WTC11 (cell line): ENCODE measurements around the gene WNK2. TPM values are rescaled to one million over a fixed set of nuclear protein-coding genes. Genes with fewer than 3 reads are reported as not detected.

Experiments used
- ATAC-seq: fragments of 200-7000 bp; cut with Tn5 transposase; 2 replicates; pipeline ENCODE4 v1.10.0; 2021; ENCODE audit warnings: mild to moderate bottlenecking, moderate library complexity
- CTCF ChIA-PET: fragments of 300-600 bp; sonication (Branson Sonifier 250); formaldehyde crosslinking; loops from one replicate; lab custom pipeline; 2021; ENCODE audit warnings: antibody characterized with exemption; lab: Charles Lee
- POLR2A ChIA-PET: fragments of 350-600 bp; sonication (Branson Sonifier 250); formaldehyde crosslinking; loops from one replicate; lab custom pipeline; 2021; ENCODE audit warnings: antibody characterized with exemption; lab: Charles Lee
- DNase-seq: peaks from one replicate; pipeline ENCODE4 v3.0.0; 2021; ENCODE audit warnings: low spot score
- H3K27ac Mint-ChIP-seq: 2 replicates; pipeline ENCODE4 v1.8.0; 2021; ENCODE audit warnings: mixed read lengths
- H3K27me3 Mint-ChIP-seq: 2 replicates; pipeline ENCODE4 v1.8.0; 2021; ENCODE audit warnings: low read depth, mild to moderate bottlenecking, moderate library complexity, mixed read lengths
- H3K36me3 Mint-ChIP-seq: 2 replicates; pipeline ENCODE4 v1.8.0; 2021; ENCODE audit warnings: mixed read lengths
- H3K4me1 Mint-ChIP-seq: 2 replicates; pipeline ENCODE4 v1.8.0; 2022; ENCODE audit warnings: mixed read lengths
- H3K4me3 Mint-ChIP-seq: 2 replicates; pipeline ENCODE4 v1.8.0; 2021; ENCODE audit warnings: mild to moderate bottlenecking, moderate library complexity, mixed read lengths
- H3K9me3 Mint-ChIP-seq: 2 replicates; pipeline ENCODE4 v1.8.0; 2021; ENCODE audit warnings: mixed read lengths
- E2F1 ChIP-seq: sonication (generic); formaldehyde crosslinking; IDR thresholded peaks from 2 replicates; pipeline ENCODE4 v1.8.0; 2022; ENCODE audit warnings: mild to moderate bottlenecking, missing genetic modification reagents
- EMX1 ChIP-seq: fragments of 250-450 bp; sonication (Bioruptor Pico); IDR thresholded peaks from 2 replicates; pipeline ENCODE4 v1.8.0; 2021; ENCODE audit warnings: mild to moderate bottlenecking
- ESRRA ChIP-seq: sonication (generic); formaldehyde crosslinking; IDR thresholded peaks from 2 replicates; pipeline ENCODE4 v1.8.1; 2022; ENCODE audit warnings: mild to moderate bottlenecking, missing genetic modification reagents, borderline replicate concordance
- ETV6 ChIP-seq: sonication (generic); formaldehyde crosslinking; IDR thresholded peaks from 2 replicates; pipeline ENCODE4 v1.8.1; 2022; ENCODE audit warnings: mild to moderate bottlenecking, missing genetic modification reagents
- MAX ChIP-seq: sonication (generic); formaldehyde crosslinking; IDR thresholded peaks from 2 replicates; pipeline ENCODE4 v1.8.0; 2022; ENCODE audit warnings: mild to moderate bottlenecking, missing genetic modification reagents
- MXD4 ChIP-seq: fragments of 250-450 bp; sonication (Bioruptor Pico); IDR thresholded peaks from 2 replicates; pipeline ENCODE4 v1.8.0; 2021; ENCODE audit warnings: mild to moderate bottlenecking, moderate library complexity, borderline replicate concordance
- NFE2L1 ChIP-seq: sonication (generic); formaldehyde crosslinking; IDR thresholded peaks from 2 replicates; pipeline ENCODE4 v1.8.1; 2023; ENCODE audit warnings: missing genetic modification reagents
- NR2C2 ChIP-seq: sonication (generic); formaldehyde crosslinking; IDR thresholded peaks from 2 replicates; pipeline ENCODE4 v1.8.0; 2022; ENCODE audit warnings: mild to moderate bottlenecking, missing genetic modification reagents
- SOX15 ChIP-seq: fragments of 250-450 bp; sonication (Bioruptor Pico); IDR thresholded peaks from 2 replicates; pipeline ENCODE4 v1.9.0; 2021; ENCODE audit warnings: mild to moderate bottlenecking
- SP1 ChIP-seq: sonication (generic); formaldehyde crosslinking; conservative IDR thresholded peaks from 2 replicates; pipeline ENCODE4 v1.8.1; 2022; ENCODE audit warnings: missing genetic modification reagents
- TEAD4 ChIP-seq: sonication (generic); formaldehyde crosslinking; IDR thresholded peaks from 2 replicates; pipeline ENCODE4 v1.8.0; 2022; ENCODE audit warnings: mild to moderate bottlenecking, missing genetic modification reagents
- TP53 ChIP-seq: sonication (generic); formaldehyde crosslinking; IDR thresholded peaks from 2 replicates; pipeline ENCODE4 v1.8.1; 2023; ENCODE audit warnings: mild to moderate bottlenecking, missing genetic modification reagents
- ZNF121 ChIP-seq: sonication (generic); formaldehyde crosslinking; IDR thresholded peaks from 2 replicates; pipeline ENCODE4 v1.8.0; 2023; ENCODE audit warnings: missing genetic modification reagents
- ZNF281 ChIP-seq: sonication (generic); formaldehyde crosslinking; IDR thresholded peaks from 2 replicates; pipeline ENCODE4 v1.8.0; 2023; ENCODE audit warnings: mild to moderate bottlenecking, missing genetic modification reagents
- ZNF416 ChIP-seq: fragments of 250-450 bp; sonication (Bioruptor Pico); IDR thresholded peaks from 2 replicates; pipeline ENCODE4 v1.9.0; 2021; ENCODE audit warnings: mild to moderate bottlenecking, inconsistent platforms
- ZNF671 ChIP-seq: fragments of 250-450 bp; sonication (Bioruptor Pico); IDR thresholded peaks from 2 replicates; pipeline ENCODE4 v1.8.0; 2021; ENCODE audit warnings: mild to moderate bottlenecking
- total RNA-seq: library from RNA; stranded (reverse); gene quantifications from 3 replicates; pipeline ENCODE4 v1.2.3, GENCODE V29; 2021
- TF ChIP-seq, protein P1 (sequence below): sonication (generic); formaldehyde crosslinking; IDR thresholded peaks from 2 replicates; pipeline ENCODE4 v1.8.1; 2023; ENCODE audit warnings: mild to moderate bottlenecking, missing genetic modification reagents
- TF ChIP-seq, protein P2 (sequence below): sonication (generic); formaldehyde crosslinking; conservative IDR thresholded peaks from 2 replicates; pipeline ENCODE4 v1.8.1; 2023; ENCODE audit warnings: mild to moderate bottlenecking, low read depth, missing genetic modification reagents, moderate library complexity
- TF ChIP-seq, protein P3 (sequence below): fragments of 250-450 bp; sonication (Bioruptor Pico); IDR thresholded peaks from 2 replicates; pipeline ENCODE4 v1.9.0; 2021; ENCODE audit warnings: mild to moderate bottlenecking, borderline replicate concordance
- TF ChIP-seq, protein P4 (sequence below): fragments of 200-600 bp; IDR thresholded peaks from 2 replicates; pipeline ENCODE4 v1.8.0; 2022; ENCODE audit warnings: antibody characterized with exemption

The WNK2 gene
- total RNA-seq, 1 experiment from 2014 or later: 120 TPM

- TF ChIP-seq, protein P1, sequence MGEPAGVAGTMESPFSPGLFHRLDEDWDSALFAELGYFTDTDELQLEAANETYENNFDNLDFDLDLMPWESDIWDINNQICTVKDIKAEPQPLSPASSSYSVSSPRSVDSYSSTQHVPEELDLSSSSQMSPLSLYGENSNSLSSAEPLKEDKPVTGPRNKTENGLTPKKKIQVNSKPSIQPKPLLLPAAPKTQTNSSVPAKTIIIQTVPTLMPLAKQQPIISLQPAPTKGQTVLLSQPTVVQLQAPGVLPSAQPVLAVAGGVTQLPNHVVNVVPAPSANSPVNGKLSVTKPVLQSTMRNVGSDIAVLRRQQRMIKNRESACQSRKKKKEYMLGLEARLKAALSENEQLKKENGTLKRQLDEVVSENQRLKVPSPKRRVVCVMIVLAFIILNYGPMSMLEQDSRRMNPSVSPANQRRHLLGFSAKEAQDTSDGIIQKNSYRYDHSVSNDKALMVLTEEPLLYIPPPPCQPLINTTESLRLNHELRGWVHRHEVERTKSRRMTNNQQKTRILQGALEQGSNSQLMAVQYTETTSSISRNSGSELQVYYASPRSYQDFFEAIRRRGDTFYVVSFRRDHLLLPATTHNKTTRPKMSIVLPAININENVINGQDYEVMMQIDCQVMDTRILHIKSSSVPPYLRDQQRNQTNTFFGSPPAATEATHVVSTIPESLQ: no peak
- TF ChIP-seq ESRRA (CRISPR knock-in tag) (no peak), NR2C2 (CRISPR knock-in tag) (no peak), TEAD4 (CRISPR knock-in tag) (no peak), SOX15 (no peak), MXD4 (no peak), ZNF121 (no peak), SP1 (CRISPR knock-in tag) (no peak), ZNF671 (CRISPR knock-in tag) (no peak), EMX1 (CRISPR knock-in tag) (no peak)
- TF ChIP-seq, protein P2, sequence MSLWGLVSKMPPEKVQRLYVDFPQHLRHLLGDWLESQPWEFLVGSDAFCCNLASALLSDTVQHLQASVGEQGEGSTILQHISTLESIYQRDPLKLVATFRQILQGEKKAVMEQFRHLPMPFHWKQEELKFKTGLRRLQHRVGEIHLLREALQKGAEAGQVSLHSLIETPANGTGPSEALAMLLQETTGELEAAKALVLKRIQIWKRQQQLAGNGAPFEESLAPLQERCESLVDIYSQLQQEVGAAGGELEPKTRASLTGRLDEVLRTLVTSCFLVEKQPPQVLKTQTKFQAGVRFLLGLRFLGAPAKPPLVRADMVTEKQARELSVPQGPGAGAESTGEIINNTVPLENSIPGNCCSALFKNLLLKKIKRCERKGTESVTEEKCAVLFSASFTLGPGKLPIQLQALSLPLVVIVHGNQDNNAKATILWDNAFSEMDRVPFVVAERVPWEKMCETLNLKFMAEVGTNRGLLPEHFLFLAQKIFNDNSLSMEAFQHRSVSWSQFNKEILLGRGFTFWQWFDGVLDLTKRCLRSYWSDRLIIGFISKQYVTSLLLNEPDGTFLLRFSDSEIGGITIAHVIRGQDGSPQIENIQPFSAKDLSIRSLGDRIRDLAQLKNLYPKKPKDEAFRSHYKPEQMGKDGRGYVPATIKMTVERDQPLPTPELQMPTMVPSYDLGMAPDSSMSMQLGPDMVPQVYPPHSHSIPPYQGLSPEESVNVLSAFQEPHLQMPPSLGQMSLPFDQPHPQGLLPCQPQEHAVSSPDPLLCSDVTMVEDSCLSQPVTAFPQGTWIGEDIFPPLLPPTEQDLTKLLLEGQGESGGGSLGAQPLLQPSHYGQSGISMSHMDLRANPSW (CRISPR knock-in tag): no peak
- POLR2A ChIA-PET: no interaction called here
- Mint-ChIP-seq H3K36me3 (no peaks in the 10 kb centered on the region), H3K4me3 (no peak overlapping the region), H3K9me3 (no peaks in the 10 kb centered on the region), H3K4me1 (peaks cover 15% of the 10 kb centered on the region), H3K27ac (peak overlapping the region; percentile 60), H3K27me3 (no peaks in the 10 kb centered on the region)
- DNase-seq (no peak), ATAC-seq (peak; percentile 82)
- CTCF ChIA-PET: interaction anchor here (1.4 kb wide), 1 partner anchor 70 kb away, joined by 3 read pairs; no protein-coding TSS in a partner anchor
Measured at GRCh38 chr9:93224591-93224990, 40.7 kb downstream of the WNK2 start.

GRCh38 chr9:93225417-93225816 is 41.5 kb downstream of the WNK2 start:
- POLR2A ChIA-PET: no interaction called here
- ATAC-seq (no peak), DNase-seq (no peak)
- TF ChIP-seq ZNF281 (CRISPR knock-in tag): no peak
- TF ChIP-seq ZNF416 (CRISPR knock-in tag): no peak
- TF ChIP-seq, protein P3, sequence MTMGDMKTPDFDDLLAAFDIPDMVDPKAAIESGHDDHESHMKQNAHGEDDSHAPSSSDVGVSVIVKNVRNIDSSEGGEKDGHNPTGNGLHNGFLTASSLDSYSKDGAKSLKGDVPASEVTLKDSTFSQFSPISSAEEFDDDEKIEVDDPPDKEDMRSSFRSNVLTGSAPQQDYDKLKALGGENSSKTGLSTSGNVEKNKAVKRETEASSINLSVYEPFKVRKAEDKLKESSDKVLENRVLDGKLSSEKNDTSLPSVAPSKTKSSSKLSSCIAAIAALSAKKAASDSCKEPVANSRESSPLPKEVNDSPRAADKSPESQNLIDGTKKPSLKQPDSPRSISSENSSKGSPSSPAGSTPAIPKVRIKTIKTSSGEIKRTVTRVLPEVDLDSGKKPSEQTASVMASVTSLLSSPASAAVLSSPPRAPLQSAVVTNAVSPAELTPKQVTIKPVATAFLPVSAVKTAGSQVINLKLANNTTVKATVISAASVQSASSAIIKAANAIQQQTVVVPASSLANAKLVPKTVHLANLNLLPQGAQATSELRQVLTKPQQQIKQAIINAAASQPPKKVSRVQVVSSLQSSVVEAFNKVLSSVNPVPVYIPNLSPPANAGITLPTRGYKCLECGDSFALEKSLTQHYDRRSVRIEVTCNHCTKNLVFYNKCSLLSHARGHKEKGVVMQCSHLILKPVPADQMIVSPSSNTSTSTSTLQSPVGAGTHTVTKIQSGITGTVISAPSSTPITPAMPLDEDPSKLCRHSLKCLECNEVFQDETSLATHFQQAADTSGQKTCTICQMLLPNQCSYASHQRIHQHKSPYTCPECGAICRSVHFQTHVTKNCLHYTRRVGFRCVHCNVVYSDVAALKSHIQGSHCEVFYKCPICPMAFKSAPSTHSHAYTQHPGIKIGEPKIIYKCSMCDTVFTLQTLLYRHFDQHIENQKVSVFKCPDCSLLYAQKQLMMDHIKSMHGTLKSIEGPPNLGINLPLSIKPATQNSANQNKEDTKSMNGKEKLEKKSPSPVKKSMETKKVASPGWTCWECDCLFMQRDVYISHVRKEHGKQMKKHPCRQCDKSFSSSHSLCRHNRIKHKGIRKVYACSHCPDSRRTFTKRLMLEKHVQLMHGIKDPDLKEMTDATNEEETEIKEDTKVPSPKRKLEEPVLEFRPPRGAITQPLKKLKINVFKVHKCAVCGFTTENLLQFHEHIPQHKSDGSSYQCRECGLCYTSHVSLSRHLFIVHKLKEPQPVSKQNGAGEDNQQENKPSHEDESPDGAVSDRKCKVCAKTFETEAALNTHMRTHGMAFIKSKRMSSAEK (CRISPR knock-in tag): no peak
- no peak for TF ChIP-seq TP53 (CRISPR knock-in tag)
- TF ChIP-seq E2F1: no peak
- TF ChIP-seq, protein P4, sequence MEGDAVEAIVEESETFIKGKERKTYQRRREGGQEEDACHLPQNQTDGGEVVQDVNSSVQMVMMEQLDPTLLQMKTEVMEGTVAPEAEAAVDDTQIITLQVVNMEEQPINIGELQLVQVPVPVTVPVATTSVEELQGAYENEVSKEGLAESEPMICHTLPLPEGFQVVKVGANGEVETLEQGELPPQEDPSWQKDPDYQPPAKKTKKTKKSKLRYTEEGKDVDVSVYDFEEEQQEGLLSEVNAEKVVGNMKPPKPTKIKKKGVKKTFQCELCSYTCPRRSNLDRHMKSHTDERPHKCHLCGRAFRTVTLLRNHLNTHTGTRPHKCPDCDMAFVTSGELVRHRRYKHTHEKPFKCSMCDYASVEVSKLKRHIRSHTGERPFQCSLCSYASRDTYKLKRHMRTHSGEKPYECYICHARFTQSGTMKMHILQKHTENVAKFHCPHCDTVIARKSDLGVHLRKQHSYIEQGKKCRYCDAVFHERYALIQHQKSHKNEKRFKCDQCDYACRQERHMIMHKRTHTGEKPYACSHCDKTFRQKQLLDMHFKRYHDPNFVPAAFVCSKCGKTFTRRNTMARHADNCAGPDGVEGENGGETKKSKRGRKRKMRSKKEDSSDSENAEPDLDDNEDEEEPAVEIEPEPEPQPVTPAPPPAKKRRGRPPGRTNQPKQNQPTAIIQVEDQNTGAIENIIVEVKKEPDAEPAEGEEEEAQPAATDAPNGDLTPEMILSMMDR: no peak
- no peak for TF ChIP-seq MAX (CRISPR knock-in tag)
- TF ChIP-seq NFE2L1 (CRISPR knock-in tag): no peak
- no peak for TF ChIP-seq ETV6 (CRISPR knock-in tag)

More at GRCh38 chr9:93225417-93225816, 41.5 kb downstream of the WNK2 start:
- no peak overlapping the region for H3K27ac Mint-ChIP-seq
- no peaks in the 10 kb centered on the region for H3K27me3 Mint-ChIP-seq
- peaks cover 15% of the 10 kb centered on the region for H3K4me1 Mint-ChIP-seq
- H3K36me3 Mint-ChIP-seq: no peaks in the 10 kb centered on the region
- no peaks in the 10 kb centered on the region for H3K9me3 Mint-ChIP-seq
- CTCF ChIA-PET: interaction anchor here (0.8 to 1.4 kb wide), 3 partner anchors 71 to 116 kb away, joined by 3 read pairs; no protein-coding TSS in a partner anchor
- H3K4me3 Mint-ChIP-seq: no peak overlapping the region
